Stimulated activated CD4-positive, alpha-beta T cell treated with anti-CD3 and anti-CD28 coated beads, Interleukin-12 subunit alpha, Interleukin-12 subunit beta, amount 100 ng/mL, for 24 hours (primary cell): Measurements from ENCODE around the gene SLC30A2.

Source experiments
- DNase-seq, 2 experiments: peaks; one replicate each; pipeline ENCODE4 v3.0.0-alpha.2; 2020; ENCODE audit warnings: low read depth in 2 of 2

Gene SLC30A2

GRCh38 chr1:26038904-26039303 is 7.0 kb downstream of the SLC30A2 start:
- no peak for DNase-seq

- no peak for DNase-seq
Observed at GRCh38 chr1:26038477-26038876, 7.4 kb downstream of the SLC30A2 start.

- DNase-seq, result no peak
Observed at GRCh38 chr1:26037904-26038303, 8.0 kb downstream of the SLC30A2 start.

GRCh38 chr1:26036756-26037281 is 9.1 kb downstream of the SLC30A2 start:
- peak in 1 of 2 experiments; percentile 11 for DNase-seq

- DNase-seq, result peak; percentile 55 to 75
Observed at GRCh38 chr1:26035959-26036755, 9.8 kb downstream of the SLC30A2 start.

- peak; percentile 81 to 94 for DNase-seq
Observed at GRCh38 chr1:26035203-26035958, 10.5 kb downstream of the SLC30A2 start.

- DNase-seq, result no peak
Observed at GRCh38 chr1:26034504-26035202, 11.3 kb downstream of the SLC30A2 start.

- DNase-seq, result no peak
Observed at GRCh38 chr1:26032656-26033357, 13.1 kb downstream of the SLC30A2 start.

GRCh38 chr1:26031611-26032220 is 14.2 kb downstream of the SLC30A2 start:
- no peak for DNase-seq

- DNase-seq, result no peak
Observed at GRCh38 chr1:26031196-26031595, 14.7 kb downstream of the SLC30A2 start.

GRCh38 chr1:26029864-26030481 is 15.9 kb downstream of the SLC30A2 start:
- no peak for DNase-seq

GRCh38 chr1:26029054-26029863 is 16.7 kb downstream of the SLC30A2 start:
- no peak for DNase-seq

- DNase-seq, result no peak
Observed at GRCh38 chr1:26028490-26028980, 17.4 kb downstream of the SLC30A2 start.

GRCh38 chr1:26027716-26028489 is 18.0 kb downstream of the SLC30A2 start:
- DNase-seq, result no peak

- no peak for DNase-seq
Observed at GRCh38 chr1:26025517-26025916, 20.4 kb downstream of the SLC30A2 start.

GRCh38 chr1:26025060-26025459 is 20.9 kb downstream of the SLC30A2 start:
- no peak for DNase-seq

- DNase-seq, result no peak
Observed at GRCh38 chr1:26023826-26024225, 22.1 kb downstream of the SLC30A2 start.

- DNase-seq, result no peak
Observed at GRCh38 chr1:26023009-26023408, 22.9 kb downstream of the SLC30A2 start.

- no peak for DNase-seq
Observed at GRCh38 chr1:26022404-26022779, 23.5 kb downstream of the SLC30A2 start.
